Retinal pigment epithelial cell (primary cell): Measurements from ENCODE around the gene CCDC12.

Experiments used
- DNase-seq: peaks from one replicate; pipeline ENCODE4 v3.0.0-alpha.2; 2010; ENCODE audit warnings: low read depth
- H3K4me3 ChIP-seq: 2 replicates; pipeline ENCODE4 v1.5.1; 2011; ENCODE audit warnings: mild to moderate bottlenecking, low read length, control low read depth, moderate library complexity
- TF ChIP-seq, protein P1 (sequence below): conservative IDR thresholded peaks from 2 replicates; pipeline ENCODE4 v1.5.1; 2011; ENCODE audit warnings: low read depth, low read length, control low read depth, inconsistent platforms

The CCDC12 gene

DNA sequence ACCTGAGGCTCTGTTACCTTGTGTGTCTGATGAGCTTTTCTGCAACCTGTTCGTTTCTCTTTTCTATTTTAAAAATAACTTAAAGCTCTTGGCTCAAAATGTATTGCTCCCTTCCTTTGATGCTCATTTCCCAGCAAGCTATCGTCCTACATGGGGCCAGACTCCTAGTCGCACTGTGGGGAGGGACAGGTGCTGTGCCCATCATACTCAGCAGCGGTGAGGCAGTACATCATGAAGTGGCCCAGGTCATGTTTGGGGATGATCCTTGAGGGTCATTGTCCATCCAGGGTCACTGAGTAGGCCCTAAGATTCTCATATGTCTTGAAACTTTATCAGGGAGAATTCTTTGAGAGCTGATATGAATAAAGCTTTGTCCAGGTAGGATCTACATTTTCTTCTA is 57.9 kb downstream of the CCDC12 start:
- no peak overlapping the region for H3K4me3 ChIP-seq
- TF ChIP-seq, protein P1, sequence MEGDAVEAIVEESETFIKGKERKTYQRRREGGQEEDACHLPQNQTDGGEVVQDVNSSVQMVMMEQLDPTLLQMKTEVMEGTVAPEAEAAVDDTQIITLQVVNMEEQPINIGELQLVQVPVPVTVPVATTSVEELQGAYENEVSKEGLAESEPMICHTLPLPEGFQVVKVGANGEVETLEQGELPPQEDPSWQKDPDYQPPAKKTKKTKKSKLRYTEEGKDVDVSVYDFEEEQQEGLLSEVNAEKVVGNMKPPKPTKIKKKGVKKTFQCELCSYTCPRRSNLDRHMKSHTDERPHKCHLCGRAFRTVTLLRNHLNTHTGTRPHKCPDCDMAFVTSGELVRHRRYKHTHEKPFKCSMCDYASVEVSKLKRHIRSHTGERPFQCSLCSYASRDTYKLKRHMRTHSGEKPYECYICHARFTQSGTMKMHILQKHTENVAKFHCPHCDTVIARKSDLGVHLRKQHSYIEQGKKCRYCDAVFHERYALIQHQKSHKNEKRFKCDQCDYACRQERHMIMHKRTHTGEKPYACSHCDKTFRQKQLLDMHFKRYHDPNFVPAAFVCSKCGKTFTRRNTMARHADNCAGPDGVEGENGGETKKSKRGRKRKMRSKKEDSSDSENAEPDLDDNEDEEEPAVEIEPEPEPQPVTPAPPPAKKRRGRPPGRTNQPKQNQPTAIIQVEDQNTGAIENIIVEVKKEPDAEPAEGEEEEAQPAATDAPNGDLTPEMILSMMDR, result no peak
- DNase-seq, result no peak

DNA sequence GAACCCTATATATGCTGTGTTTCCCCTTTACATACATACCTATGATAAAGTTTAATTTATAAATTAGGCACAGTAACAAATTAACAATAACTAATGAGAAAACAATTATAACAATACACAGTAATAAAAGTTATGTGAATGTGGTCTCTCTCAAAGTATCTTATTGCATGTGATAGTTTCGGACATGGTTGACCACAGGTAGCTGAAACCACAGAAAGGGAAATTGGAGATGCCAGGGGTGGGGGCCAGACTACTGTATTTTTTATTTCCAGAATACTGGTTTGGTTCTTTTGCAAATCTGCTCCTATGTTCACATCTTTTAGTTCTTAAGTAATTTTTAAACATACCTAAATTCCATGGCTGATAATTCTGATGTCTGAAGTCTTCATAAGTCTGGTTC is 58.3 kb downstream of the CCDC12 start:
- DNase-seq, result no peak
- TF ChIP-seq, protein P1, result no peak
- no peak overlapping the region for H3K4me3 ChIP-seq

DNA sequence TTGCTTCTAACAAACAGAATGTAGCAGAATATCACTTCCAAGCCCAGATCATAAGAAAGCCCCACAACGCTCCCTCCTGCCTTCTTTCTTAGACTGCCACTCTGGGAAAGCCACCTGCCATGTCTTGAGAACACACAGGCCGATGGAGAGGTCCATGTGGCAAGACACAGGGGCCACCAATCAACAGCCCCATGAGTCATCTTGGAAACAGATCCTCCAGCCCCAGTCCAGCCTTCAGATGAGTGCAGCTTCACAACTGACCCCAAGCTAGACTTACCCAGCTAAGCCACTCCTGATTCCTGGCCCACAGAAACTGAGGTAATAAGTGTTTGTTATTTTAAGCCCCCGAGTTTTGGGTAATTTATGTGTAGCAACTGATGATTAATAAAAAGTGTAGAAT is 59.3 kb downstream of the CCDC12 start:
- TF ChIP-seq, protein P1, result no peak
- H3K4me3 ChIP-seq, result no peak overlapping the region
- no peak for DNase-seq

DNA sequence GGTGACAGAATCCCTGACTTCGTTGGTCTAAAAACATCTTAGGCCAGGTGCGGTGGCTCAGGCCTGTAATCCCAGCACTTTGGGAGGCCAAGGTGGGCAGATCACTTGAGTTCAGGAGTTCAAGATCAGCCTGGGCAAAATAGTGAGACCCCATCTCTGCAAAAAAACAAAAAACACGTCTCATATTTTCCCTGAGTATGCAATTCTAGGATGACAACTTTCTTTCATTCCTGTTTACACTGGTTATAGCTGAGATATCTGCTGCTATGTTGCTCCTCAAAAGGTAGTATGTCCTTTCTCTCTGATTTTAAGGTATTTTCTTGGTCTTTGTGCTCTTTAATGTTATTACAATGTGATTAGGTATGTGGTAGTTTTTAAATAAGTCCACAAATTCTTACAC is 59.7 kb downstream of the CCDC12 start:
- DNase-seq, result no peak
- no peak overlapping the region for H3K4me3 ChIP-seq
- TF ChIP-seq, protein P1, result no peak

DNA sequence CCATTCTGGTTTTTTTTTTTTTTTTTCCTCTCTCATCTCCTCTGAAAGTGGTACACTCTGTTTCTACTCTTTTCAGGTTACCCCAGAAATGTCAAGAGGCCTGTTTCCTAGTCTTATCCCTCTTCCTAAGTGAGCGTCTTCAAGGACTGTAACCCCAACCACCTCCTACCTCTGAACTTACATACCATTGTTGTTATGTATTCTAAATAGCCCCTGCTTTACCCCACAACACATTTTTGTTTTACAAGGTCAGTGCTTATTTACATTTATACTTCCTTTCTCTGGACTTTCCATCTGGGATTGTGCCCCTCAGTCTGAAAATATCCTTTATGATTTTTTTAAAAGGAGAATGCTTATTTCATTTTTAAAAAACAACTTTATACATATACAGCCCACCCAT is 60.3 kb downstream of the CCDC12 start:
- no peak overlapping the region for H3K4me3 ChIP-seq
- DNase-seq, result no peak
- TF ChIP-seq, protein P1, result no peak

DNA sequence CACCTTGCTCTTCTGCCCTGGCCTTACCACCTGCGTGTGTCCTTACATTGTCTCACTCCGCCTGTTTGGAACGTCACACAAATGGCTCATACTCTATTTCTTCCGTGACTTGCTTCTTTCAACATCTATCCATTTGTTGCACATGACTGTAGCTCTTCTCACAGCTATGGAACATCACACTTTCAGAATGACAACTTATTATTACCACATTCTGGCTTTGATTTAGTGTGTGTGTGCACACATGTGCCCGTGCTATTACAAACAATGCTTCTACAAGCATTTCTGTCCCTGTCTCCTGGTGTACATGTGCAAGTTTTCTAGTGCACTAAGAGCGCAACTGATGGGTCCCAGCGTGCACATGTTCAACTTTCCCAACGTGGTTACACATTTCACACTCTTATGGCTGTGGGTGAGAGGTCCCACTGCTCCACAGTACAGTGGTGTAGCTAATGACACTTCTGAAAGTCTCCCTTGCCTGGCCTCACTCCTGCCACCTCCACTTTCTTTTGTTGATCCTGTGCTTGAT is 61.2 kb downstream of the CCDC12 start:
- no peak overlapping the region for H3K4me3 ChIP-seq
- TF ChIP-seq, protein P1, result no peak
- no peak for DNase-seq

DNA sequence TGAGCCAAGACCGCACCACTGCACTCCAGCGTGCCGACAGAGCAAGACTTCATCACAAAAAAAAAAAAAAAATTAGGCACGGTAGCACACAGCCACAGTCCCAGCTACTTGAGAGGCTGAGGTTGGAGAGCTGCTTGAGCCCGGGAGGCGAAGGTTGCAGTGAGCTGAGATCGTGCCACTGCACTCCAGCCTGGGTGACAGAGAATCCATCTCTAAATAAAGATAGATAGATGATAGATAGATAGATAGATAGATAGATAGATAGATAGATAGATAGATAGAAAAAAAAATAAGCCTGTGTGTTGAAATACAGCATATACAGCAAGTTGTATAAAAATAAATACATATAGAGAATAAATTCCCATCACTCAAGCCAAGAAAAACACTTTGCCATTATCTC is 61.7 kb downstream of the CCDC12 start:
- TF ChIP-seq, protein P1, result no peak
- no peak for DNase-seq
- no peak overlapping the region for H3K4me3 ChIP-seq
